Bronchial epithelial cell (primary cell): ENCODE results near the gene LTBP3. TPM values are rescaled to one million over a fixed set of nuclear protein-coding genes. Genes with fewer than 3 reads are reported as not detected.

Experiments used
- DNase-seq: peaks from one replicate; pipeline ENCODE4 v3.0.0-alpha.2; 2010; ENCODE audit warnings: low read depth
- FAIRE-seq: peaks from 2 replicates; lab custom pipeline; 2011; peaks lifted over from hg19 to GRCh38; lab: Jason Lieb, UNC
- H3K27me3 ChIP-seq: 2 replicates; pipeline ENCODE4 v1.5.1; 2011; ENCODE audit warnings: low read length; ENCODE audit not compliant: control insufficient read depth, insufficient read depth
- H3K36me3 ChIP-seq: 2 replicates; pipeline ENCODE4 v1.5.1; 2011; ENCODE audit warnings: low read length; ENCODE audit not compliant: control insufficient read depth, insufficient read depth
- H3K4me3 ChIP-seq: 2 replicates; pipeline ENCODE4 v1.5.1; 2011; ENCODE audit warnings: mild to moderate bottlenecking, low read depth, low read length, control low read depth
- total RNA-seq: library from RNA; depleted of rRNA; stranded (reverse); fragments of >200 nt; gene quantifications from 2 replicates; pipeline ENCODE4 v1.2.1, GENCODE V29; 2014
- TF ChIP-seq, protein P1 (sequence below): IDR thresholded peaks from 2 replicates; pipeline ENCODE4 v1.5.1; 2011; ENCODE audit warnings: mild to moderate bottlenecking, moderate library complexity, low read length, control low read depth, inconsistent platforms; ENCODE audit not compliant: insufficient read depth, severe bottlenecking

LTBP3 gene
- 22.5 and 35.0 TPM in 2 replicates for total RNA-seq

DNA sequence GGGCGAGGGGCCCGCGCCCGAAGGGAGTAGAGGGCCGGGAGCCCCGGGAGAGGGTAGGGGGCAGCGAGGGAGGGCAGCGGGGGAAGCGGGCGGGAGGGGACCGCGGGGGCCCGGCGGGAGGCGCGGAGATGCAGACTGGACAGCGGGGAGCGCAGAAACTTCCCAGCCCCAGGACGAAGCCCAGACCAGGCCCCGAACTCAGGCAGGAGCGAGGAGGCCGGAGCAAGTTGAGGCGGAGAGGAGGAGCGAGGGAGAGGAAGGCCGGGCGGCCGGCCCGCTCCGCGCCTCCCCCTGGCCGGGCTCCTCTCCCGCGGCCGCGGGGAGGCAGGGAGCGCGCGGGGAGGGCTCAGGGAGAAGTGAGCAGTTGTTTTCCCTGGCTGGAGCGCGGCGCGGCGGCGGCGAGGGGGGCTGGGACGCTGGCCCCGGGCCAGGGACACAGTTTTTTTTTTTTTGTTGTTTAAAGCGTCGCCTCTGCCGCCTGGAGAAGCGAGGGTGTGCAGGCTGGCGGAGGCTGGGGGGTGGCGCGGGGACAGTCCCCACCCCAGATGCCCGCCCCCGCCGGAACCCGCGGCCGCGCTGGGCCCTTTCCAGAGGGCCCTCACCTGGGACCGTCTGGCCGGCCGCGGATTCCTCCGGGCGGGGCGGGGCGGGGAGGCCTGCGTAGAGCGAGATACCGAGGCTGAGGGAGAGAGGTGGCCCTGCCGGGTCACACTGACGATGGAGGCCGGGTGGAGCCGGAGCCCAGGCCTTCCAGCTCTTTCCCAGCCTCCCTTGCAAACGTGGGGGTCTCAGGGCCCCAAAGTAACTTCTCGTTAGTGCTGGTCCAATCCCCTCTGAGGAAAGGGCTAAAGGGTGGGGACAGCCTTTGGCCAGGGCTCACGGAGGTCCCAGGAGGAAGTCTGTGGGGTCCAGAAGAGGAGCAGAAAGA lies at the start of gene LTBP3:
LTBP3 (minus strand) TSS at position 358 of the 928 bp plus-strand sequence. CDS start 400 bp downstream, outside the sequence.
- Histone ChIP-seq H3K36me3 (no peaks in the 10 kb centered on the region), H3K4me3 (peak within 1 kb of the TSS; percentile 34), H3K27me3 (no peaks in the 10 kb centered on the region)
- DNase-seq (no peak), FAIRE-seq (no peak)
- TF ChIP-seq, protein P1, sequence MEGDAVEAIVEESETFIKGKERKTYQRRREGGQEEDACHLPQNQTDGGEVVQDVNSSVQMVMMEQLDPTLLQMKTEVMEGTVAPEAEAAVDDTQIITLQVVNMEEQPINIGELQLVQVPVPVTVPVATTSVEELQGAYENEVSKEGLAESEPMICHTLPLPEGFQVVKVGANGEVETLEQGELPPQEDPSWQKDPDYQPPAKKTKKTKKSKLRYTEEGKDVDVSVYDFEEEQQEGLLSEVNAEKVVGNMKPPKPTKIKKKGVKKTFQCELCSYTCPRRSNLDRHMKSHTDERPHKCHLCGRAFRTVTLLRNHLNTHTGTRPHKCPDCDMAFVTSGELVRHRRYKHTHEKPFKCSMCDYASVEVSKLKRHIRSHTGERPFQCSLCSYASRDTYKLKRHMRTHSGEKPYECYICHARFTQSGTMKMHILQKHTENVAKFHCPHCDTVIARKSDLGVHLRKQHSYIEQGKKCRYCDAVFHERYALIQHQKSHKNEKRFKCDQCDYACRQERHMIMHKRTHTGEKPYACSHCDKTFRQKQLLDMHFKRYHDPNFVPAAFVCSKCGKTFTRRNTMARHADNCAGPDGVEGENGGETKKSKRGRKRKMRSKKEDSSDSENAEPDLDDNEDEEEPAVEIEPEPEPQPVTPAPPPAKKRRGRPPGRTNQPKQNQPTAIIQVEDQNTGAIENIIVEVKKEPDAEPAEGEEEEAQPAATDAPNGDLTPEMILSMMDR = no peak

DNA sequence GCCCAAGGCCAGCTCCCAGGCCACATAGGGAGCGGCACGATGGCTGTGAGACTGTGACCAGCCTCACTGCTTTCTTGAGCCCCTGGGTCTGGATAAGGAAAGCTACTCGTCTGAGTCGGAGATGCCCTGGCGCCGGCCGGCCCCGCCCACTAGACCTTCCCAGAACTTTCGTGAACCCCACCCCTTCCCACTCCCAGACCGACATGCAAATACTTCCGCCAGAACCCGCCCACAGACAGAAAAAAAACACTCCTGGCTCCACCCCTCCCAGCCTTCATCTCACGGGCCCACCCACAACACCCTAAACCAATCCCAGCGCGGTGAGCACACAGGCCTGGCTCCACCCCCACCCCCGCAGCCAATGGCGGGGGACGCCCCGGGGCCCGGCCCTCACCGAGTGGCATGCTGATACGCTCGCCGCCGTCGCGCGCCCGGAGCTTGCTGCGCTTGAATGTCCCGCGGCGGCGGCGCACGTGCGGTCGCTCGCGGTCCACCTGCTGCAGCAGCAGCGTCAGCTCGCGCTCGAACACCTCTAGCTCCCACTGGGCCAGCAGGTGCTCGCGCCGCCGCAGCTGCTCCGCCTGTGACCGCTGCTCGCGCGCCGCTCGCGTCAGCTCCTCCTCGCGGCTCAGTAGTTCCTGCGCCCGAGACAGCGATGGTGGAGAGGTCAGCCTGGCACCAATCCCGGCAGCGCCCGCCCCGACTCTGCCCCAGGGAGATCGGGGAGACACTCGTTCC lies 48.9 kb upstream of the LTBP3 start:
- FAIRE-seq (peak; percentile 77), DNase-seq (peak; percentile 93)
- TF ChIP-seq, protein P1 = no peak
- Histone ChIP-seq H3K27me3 (no peaks in the 10 kb centered on the region), H3K4me3 (peak overlapping the region; percentile 17), H3K36me3 (peaks cover 22% of the 10 kb centered on the region)

DNA sequence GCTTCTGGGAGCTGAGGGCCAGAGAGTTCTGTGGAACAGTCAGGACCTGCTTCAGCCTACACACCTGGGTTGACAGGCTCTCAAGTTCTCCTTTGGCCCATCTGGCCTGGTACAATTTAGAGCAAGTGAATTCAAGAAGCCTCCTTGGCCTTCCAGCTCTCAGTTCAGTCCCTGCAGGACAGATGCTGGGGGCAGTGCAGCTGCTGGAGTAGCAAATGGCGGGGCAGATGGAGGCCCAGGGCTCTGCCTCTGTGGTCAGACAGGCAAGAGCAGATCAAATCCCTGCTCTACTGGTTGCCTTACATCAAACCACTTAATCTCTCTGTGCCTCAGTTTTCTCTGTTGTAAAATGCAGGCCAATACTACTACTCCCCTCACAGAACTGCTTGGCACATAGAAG lies 46.1 kb upstream of the LTBP3 start:
- TF ChIP-seq, protein P1 = no peak
- DNase-seq (no peak), FAIRE-seq (no peak)
- Histone ChIP-seq H3K27me3 (no peaks in the 10 kb centered on the region), H3K4me3 (no peak overlapping the region), H3K36me3 (peaks cover 20% of the 10 kb centered on the region)

DNA sequence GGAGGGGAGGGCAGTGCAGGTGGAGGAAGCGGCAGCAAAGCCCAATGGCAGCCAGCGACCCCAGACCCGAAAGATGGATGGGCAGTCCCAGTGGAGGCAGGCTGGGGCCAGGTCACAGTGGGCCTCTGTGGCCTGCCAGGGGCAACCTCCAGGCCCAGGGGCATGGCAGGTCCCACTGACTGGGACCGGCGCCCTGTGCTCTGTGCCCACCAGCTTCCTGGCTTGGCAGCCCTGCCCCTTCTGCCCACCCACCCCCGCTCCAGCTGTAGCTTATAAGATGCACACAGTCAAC lies 41.7 kb upstream of the LTBP3 start:
- Histone ChIP-seq H3K4me3 (no peak overlapping the region), H3K27me3 (no peaks in the 10 kb centered on the region), H3K36me3 (peaks cover 17% of the 10 kb centered on the region)
- DNase-seq (no peak), FAIRE-seq (no peak)
- TF ChIP-seq, protein P1 = no peak

DNA sequence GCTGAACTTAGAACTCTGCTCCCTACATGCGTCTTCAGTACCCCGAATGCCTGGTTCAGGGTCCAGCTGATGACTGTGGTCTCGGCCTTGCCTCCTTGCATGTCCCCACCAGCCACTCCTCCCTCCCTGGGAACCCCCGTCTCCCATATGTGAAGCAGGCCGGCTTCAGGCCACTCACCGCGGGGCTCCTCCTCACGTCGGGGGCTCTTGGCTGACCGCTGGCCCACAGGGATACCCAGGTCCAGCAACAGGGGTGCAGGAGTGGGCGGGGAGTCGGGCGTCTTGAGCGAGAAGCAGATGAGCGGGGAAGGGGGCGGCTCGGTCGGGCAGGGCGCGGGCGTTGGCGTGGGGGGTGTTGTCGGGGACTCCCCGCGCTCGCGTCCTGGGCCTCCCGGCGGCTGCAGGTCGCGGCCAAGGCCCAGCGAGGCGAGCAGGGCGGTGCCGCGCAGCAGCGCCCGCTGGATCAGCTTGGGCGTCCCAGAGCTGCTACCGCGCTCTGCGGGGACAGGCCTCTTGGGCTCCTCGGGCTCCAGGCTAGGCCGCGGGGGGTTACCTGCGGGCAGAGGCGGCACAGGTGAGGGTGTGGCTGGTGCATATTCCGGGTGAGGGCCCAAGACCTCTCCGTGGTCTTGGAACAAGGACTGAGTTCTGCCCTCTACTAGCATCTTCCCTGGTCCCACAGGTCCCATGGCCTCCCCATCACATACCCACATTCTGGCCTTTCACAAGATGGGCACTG lies 41.2 kb upstream of the LTBP3 start:
- no peak for FAIRE-seq

More for the DNA sequence above, 41.2 kb upstream of the LTBP3 start:
- Histone ChIP-seq H3K27me3 (no peaks in the 10 kb centered on the region), H3K4me3 (no peak overlapping the region), H3K36me3 (peaks cover 12% of the 10 kb centered on the region)
- TF ChIP-seq, protein P1 = no peak
- DNase-seq = no peak
